Putamen (tissue), 1 donor: Measurements from ENCODE around the gene MNX1.

Experiments
- DNase-seq: peaks from one replicate; pipeline ENCODE4 v3.0.0-alpha.2; 2016; ENCODE audit warnings: low spot score

MNX1 gene

GRCh38 chr7:157014635-157015555, 4.4 kb upstream of the MNX1 start:
- DNase-seq: no peak

- no peak for DNase-seq
Observed at GRCh38 chr7:157013602-157014549, 3.4 kb upstream of the MNX1 start.

- no peak for DNase-seq
Observed at GRCh38 chr7:157013101-157013500, 2.6 kb upstream of the MNX1 start.

GRCh38 chr7:157012113-157012547, 1.7 kb upstream of the MNX1 start:
- DNase-seq: no peak

- DNase-seq: no peak
Observed at GRCh38 chr7:157011333-157012112, 1.1 kb upstream of the MNX1 start.

- no peak for DNase-seq
Observed at GRCh38 chr7:157009778-157010587, 480 bp downstream of the MNX1 start.

- no peak for DNase-seq
Observed at GRCh38 chr7:157009170-157009777, 1.2 kb downstream of the MNX1 start.

- no peak for DNase-seq
Observed at GRCh38 chr7:157008206-157009169, 2.0 kb downstream of the MNX1 start.

- DNase-seq: no peak
Observed at GRCh38 chr7:157007470-157008066, 2.9 kb downstream of the MNX1 start.

GRCh38 chr7:157006829-157007469, 3.5 kb downstream of the MNX1 start:
- DNase-seq: no peak

GRCh38 chr7:157006205-157006747, 4.2 kb downstream of the MNX1 start:
- no peak for DNase-seq

GRCh38 chr7:157005456-157006204, 4.8 kb downstream of the MNX1 start:
- DNase-seq: no peak

- no peak for DNase-seq
Observed at GRCh38 chr7:157004521-157005455, 5.7 kb downstream of the MNX1 start.

- DNase-seq: no peak
Observed at GRCh38 chr7:157003756-157004520, 6.5 kb downstream of the MNX1 start.

- DNase-seq: no peak
Observed at GRCh38 chr7:157003445-157003755, 7.1 kb downstream of the MNX1 start.
